Coronary artery (tissue), 2 donors: Measurements from ENCODE around the gene HIKESHI.
"Not testable (repeated sequence)": the region's sequence is repeated elsewhere in the genome, so short reads cannot be mapped to it uniquely, and the experiment has no call there.

Experiments used
- DNase-seq: peaks from one replicate; pipeline ENCODE4 v3.0.0-alpha.2; 2017; ENCODE audit warnings: low spot score
- H3K27ac ChIP-seq, 2 donors: fragments of 200-600 bp; sonication (generic); one replicate each; pipeline ENCODE4 v1.5.1; 2016 to 2019
- H3K4me3 ChIP-seq: fragments of 200-600 bp; sonication (generic); 2 replicates; pipeline ENCODE4 v1.5.1; 2016; ENCODE audit warnings: mild to moderate bottlenecking, moderate library complexity
- TF ChIP-seq, protein P1 (sequence below): fragments of 200-600 bp; sonication (generic); IDR thresholded peaks from one replicate; pipeline ENCODE4 v1.5.1; 2019; ENCODE audit warnings: antibody characterized with exemption

HIKESHI gene

DNA sequence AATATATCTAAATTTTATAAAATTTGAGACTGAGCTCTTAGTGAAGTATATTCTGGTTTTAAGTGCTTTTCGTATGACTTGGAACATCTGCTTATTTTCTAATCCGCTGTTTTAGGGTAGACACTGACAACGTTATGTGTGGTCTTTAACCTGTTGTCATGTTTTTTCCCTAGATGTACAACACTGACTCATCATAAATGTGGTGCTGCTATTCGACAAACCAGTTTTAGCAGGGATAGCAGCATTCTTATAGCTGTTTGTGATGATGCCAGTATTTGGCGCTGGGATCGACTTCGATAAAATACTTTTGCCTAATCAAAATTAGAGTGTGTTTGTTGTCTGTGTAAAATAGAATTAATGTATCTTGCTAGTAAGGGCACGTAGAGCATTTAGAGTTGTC lies 23.8 kb upstream of the HIKESHI start:
- TF ChIP-seq, protein P1, sequence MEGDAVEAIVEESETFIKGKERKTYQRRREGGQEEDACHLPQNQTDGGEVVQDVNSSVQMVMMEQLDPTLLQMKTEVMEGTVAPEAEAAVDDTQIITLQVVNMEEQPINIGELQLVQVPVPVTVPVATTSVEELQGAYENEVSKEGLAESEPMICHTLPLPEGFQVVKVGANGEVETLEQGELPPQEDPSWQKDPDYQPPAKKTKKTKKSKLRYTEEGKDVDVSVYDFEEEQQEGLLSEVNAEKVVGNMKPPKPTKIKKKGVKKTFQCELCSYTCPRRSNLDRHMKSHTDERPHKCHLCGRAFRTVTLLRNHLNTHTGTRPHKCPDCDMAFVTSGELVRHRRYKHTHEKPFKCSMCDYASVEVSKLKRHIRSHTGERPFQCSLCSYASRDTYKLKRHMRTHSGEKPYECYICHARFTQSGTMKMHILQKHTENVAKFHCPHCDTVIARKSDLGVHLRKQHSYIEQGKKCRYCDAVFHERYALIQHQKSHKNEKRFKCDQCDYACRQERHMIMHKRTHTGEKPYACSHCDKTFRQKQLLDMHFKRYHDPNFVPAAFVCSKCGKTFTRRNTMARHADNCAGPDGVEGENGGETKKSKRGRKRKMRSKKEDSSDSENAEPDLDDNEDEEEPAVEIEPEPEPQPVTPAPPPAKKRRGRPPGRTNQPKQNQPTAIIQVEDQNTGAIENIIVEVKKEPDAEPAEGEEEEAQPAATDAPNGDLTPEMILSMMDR = no peak
- no peak overlapping the region for H3K27ac ChIP-seq
- no peak for DNase-seq
- no peak overlapping the region for H3K4me3 ChIP-seq

DNA sequence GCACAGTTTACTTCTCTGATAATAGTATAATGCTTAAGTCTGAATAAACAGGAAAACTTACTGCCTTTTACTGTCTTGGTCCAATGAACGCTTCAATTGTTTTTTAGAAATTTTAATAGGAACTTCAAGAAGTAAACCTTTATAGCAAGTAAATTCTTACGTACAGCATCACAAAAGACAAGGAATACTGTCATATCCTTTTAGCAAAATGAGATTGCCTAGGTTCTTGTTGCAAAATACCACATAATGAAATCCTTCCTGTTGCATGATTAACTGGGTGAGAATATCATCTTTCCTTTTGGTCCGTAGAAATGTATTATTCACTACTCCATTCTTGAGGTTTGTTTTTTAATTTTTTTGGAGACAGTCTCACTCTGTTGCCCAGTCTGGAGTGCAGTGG lies 22.3 kb upstream of the HIKESHI start:
- TF ChIP-seq, protein P1 = no peak

DNA sequence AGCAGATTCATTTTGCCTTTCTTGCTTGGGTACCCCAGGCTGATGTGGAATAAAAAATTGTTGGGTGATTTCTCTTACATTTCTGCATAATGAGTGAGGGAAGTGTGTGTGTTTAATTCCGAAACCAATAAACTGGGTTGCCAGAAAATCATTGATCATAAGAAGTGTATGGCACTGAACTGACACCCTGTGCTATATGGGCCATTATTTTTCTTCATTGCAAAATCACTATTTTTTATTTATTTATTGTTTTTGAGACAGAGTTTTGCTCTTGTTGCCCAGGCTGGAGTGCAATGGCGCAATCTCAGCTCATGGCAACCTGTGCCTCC lies 14.6 kb upstream of the HIKESHI start:
- H3K4me3 ChIP-seq = no peak overlapping the region
- no peak for DNase-seq
- TF ChIP-seq, protein P1 = no peak

More for the DNA sequence above, 22.3 kb upstream of the HIKESHI start:
- DNase-seq = no peak
- no peak overlapping the region for H3K27ac ChIP-seq
- no peak overlapping the region for H3K4me3 ChIP-seq

DNA sequence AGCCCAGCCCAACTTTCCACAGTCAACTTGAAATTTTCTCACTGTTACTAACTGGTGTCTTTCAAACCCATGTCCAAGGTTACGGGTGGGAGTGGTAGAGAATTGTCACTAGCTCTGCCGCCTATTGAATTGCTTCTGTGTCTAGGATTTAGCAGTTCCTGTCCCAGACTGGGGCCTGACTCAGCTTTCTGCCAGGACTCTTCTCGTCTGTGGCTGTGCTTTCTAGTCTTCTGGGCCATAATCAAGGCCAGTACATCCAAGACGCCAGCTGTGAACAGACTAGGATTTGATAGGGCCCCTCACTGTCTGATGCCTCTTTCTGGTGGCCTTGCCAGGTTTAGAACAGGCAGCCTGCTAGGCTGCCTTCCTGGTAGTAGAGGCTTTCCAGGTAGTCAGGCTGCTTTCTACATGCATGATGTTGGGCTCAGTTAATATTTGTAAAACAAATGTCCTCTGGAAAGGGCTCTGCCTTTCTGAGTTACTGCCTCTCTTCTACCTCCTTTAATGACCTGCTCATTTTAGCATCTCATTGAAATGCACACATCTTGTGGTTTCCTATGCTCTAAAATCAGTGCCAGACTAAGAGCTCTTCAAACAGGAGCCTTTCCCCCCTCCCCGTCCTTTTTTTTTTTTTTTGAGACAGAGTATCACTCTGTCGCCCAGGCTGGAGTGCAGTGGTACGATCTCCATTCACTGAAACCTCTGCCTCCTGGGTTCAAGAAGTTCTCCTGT lies 13.1 kb upstream of the HIKESHI start:
- no peak overlapping the region for H3K4me3 ChIP-seq
- H3K27ac ChIP-seq = no peak overlapping the region
- DNase-seq = no peak
- TF ChIP-seq, protein P1 = no peak

More for the DNA sequence above, 14.6 kb upstream of the HIKESHI start:
- no peak overlapping the region for H3K27ac ChIP-seq

DNA sequence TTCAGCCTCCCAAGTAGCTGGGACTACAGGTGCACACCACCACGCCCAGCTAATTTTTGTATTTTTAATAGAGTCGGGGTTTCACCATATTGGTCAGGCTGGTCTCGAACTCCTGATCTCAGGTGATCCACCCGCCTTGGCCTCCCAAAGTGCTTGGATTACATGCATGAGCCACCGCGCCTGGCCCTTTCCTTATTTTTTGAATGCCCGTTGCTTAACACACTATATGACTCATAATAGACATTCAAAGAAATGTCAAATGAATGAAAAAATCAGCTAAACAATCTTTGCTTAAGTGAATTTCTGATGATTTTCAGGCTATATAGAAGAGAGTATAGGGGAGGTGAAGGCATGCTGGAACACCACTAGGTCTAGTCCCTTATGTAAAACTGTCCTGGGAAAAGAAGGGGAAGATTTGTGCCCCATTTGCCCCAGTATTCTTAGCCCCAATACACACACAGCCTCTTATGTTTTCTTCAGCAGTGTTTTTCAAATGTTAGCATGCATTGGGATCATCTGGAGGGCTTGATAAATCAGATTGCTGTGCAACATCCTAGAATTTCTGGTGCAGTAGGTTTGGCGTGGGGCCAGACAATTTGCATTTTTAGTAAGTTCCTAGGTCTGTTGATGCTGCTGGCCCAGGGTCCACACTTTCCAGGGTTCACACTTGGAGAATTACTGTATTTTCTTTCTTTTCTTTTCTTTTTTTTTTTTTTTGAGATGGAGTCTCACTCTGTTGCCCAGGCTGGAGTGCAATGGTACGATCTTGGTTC lies 12.3 kb upstream of the HIKESHI start:
- H3K27ac ChIP-seq, H3K4me3 ChIP-seq, DNase-seq: not testable (repeated sequence)

DNA sequence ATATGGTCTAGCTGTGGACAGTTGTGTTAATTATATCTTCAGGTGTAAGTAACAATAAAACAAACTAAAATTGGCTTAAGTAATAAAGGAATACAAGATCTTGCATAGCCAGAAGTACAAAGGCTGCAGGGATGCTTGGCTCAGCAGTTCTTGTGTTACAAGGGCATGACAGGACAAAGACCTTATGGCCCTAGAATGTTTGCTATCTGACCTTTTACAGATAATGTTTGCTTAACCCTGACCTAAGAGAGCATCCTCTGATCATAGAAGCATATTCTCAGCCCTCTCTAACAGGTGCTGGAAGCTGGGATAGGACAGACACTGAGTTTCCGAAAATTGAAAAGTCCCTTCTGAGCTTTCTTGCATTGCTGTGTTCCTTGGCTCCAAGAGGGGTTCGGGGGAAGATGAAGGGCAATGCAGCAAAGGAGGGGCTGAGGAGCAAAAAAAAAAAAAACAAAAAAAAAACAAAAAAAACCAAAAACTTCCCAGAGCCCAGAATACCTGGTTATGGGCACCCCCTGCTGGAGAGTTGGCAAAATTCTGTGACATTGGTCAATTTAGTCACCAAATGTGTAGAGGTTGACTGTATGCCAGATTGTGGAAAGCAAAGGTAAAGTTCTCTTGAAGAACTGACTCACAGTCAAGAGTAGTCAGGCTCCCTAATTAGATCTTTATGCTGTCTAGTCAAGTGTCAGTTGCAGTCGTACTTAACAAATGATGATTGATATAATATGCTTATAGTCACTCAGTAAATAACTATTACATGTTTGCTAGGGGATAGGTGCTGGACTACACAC lies 10.4 kb upstream of the HIKESHI start:
- TF ChIP-seq, protein P1 = peak; percentile 44
- Histone ChIP-seq H3K4me3 (no peak overlapping the region), H3K27ac (no peak overlapping the region)
- no peak for DNase-seq

DNA sequence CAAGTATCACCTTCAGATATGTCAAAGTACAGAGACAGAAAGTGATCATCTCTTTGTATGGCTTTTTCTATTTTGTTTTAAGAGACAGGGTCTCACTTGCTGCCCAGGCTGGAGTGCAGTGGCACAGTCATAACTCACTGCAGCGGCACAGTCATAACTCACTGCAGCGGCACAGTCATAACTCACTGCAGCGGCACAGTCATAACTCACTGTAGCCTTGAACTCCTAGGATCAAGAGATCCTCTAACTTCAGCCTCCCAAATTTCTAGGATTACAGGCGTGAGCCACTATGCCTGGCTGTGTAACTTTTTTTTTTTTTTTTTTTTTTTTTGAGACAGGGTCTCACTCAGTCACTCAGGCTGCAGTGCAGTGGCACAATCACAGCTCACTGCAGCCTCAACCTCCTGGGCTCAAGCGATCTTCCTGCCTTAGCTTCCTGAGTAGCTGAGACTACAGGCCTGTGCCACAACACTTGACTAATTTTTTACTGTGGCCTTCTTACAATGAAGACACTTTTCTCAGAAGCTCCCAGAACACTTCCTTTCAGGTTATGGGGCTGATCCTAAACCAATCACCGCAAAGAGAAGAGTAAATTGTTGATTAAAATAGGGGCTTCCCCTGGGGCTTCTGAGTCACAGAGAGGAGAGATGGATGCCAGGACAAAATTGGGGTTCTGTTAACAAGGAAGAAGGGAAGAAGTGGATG lies 9.0 kb upstream of the HIKESHI start:
- H3K27ac ChIP-seq = no peak overlapping the region
- TF ChIP-seq, protein P1 = no peak
- no peak overlapping the region for H3K4me3 ChIP-seq
- DNase-seq = no peak
